Uterus (tissue), 4 donors: ENCODE data around the gene SLC16A3. TPM values are rescaled to one million over a fixed set of nuclear protein-coding genes. Genes with fewer than 3 reads are reported as not detected.

Source experiments
- DNase-seq, 2 donors: peaks; one replicate each; pipeline ENCODE4 v3.0.0-alpha.2; 2019 to 2020
- H3K27ac ChIP-seq, 2 donors: fragments of 200-600 bp; sonication (generic); 1 replicate in 1 of 2; 2 replicates in 1 of 2; pipeline ENCODE4 v1.5.1; 2016 to 2018
- H3K27me3 ChIP-seq, 2 donors: fragments of 200-600 bp; sonication (generic); one replicate each; pipeline ENCODE4 v1.5.1; 2018 to 2019; ENCODE audit warnings: control low read depth in 1 of 2
- H3K36me3 ChIP-seq, 2 donors: fragments of 200-600 bp; sonication (generic); one replicate each; pipeline ENCODE4 v1.5.1; 2019; ENCODE audit warnings: control low read depth in 1 of 2
- H3K4me1 ChIP-seq, 2 donors: fragments of 200-600 bp; sonication (generic); one replicate each; pipeline ENCODE4 v1.5.1; 2018 to 2019; ENCODE audit warnings: control low read depth in 1 of 2
- H3K4me3 ChIP-seq, 2 donors: fragments of 200-600 bp; sonication (generic); 1 replicate in 1 of 2; 2 replicates in 1 of 2; pipeline ENCODE4 v1.5.1; 2018 to 2019; ENCODE audit warnings: mild to moderate bottlenecking in 1 of 2
- H3K9me3 ChIP-seq, 2 donors: fragments of 200-600 bp; sonication (generic); one replicate each; pipeline ENCODE4 v1.5.1; 2019; ENCODE audit warnings: control low read depth in 1 of 2
- POLR2A ChIP-seq, 2 donors: fragments of 450-650 bp; IDR thresholded peaks; one replicate each; pipeline ENCODE4 v1.6.1; 2016; ENCODE audit warnings: antibody characterized with exemption in 2 of 2, mild to moderate bottlenecking in 1 of 2, moderate library complexity in 1 of 2
- intact Hi-C: fragments of 100-400 bp; cut with DNase I; formaldehyde crosslinking; loops from one replicate; pipeline ENCODE4 v1.15.1; 2023; ENCODE audit warnings: low total_unique reads
- total RNA-seq, 4 donors: library from RNA; depleted of rRNA in 3 of 4; stranded (reverse); fragments of >200 nt in 3 of 4; gene quantifications; one replicate each; pipeline versions ENCODE4 v1.1.0 to v1.2.4, GENCODE V29; 2014 to 2023
- TF ChIP-seq, protein P1 (sequence below), 4 experiments: fragments of 200-600 bp in 2 of 4; fragments of 450-650 bp in 2 of 4; sonication (generic) in 2 of 4; IDR thresholded peaks; one replicate each; pipeline ENCODE4 v1.5.1; 2016 to 2019; ENCODE audit warnings: antibody characterized with exemption in 4 of 4, mild to moderate bottlenecking in 2 of 4, moderate library complexity in 1 of 4
- donor health status: DM: yes; HTN: yes; CAD: no.

SLC16A3 gene
- total RNA-seq, 4 donors from 2014 or later: 1.5 to 28.6 (median 12.2) TPM

DNA sequence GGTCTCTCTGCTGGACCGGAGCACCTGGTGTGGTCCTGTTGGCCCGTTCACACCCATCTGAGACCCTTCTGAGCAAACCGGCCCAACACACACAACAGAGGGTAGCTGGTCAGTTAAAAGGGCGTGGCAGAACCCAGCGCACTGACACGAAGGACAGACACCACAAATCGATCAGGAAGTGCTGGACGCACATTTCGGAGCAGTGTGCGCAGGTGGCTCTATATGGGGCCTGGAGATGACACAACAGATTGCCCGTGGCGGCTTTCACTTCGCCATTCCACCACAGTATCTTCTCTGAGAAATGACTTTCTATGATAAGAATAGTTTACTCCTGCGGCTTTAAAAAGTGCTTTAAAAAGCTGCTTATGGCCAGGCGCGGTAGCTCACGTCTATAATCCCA lies 28.7 kb upstream of the SLC16A3 start:
- intact Hi-C loops: no loop called here
- Histone ChIP-seq H3K4me1 (no peaks in the 10 kb centered on the region), H3K27ac (no peak overlapping the region), H3K27me3 (no peaks in the 10 kb centered on the region), H3K9me3 (no peaks in the 10 kb centered on the region), H3K36me3 (no peaks in the 10 kb centered on the region), H3K4me3 (no peak overlapping the region)
- no peak for DNase-seq
- no peak for TF ChIP-seq POLR2A (IDR thresholded peaks at IDR 0.05)
- TF ChIP-seq, protein P1, sequence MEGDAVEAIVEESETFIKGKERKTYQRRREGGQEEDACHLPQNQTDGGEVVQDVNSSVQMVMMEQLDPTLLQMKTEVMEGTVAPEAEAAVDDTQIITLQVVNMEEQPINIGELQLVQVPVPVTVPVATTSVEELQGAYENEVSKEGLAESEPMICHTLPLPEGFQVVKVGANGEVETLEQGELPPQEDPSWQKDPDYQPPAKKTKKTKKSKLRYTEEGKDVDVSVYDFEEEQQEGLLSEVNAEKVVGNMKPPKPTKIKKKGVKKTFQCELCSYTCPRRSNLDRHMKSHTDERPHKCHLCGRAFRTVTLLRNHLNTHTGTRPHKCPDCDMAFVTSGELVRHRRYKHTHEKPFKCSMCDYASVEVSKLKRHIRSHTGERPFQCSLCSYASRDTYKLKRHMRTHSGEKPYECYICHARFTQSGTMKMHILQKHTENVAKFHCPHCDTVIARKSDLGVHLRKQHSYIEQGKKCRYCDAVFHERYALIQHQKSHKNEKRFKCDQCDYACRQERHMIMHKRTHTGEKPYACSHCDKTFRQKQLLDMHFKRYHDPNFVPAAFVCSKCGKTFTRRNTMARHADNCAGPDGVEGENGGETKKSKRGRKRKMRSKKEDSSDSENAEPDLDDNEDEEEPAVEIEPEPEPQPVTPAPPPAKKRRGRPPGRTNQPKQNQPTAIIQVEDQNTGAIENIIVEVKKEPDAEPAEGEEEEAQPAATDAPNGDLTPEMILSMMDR (IDR thresholded peaks at IDR 0.05): no peak

DNA sequence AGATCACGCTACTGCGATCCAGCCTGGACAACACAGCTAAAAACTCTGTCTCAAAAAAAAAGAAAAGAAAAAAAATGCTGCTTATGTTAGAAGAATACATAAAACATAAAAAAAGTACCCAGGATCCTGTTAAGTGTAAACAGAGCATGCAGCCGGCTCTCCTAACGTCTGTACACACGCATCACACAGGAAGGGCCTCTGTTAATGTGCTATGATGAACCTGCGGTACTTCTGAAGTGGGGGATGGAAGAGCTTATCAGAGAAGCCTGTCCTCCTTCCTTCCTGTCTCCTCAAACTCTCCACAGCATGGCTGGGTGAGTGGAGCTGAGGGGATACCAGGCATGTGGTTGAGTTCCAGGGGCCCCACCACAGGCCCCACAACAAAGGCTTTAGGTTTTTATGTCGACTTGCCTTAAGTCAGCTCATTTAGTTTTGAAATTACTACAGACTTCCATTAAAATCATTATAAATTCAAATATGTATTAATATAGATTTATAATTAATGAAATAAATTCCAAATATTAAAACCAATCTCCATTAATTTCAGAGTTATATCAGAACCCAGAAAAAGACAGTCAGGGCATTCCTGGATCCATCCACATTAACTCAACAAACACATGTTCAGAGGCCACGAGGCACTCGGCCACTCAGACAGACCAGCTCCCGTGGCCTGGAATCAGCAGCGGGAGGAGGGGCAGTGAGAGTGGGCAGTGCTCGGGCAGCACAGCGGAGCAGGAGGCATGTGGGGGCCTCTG lies 27.9 kb upstream of the SLC16A3 start:
- TF ChIP-seq, protein P1 (IDR thresholded peaks at IDR 0.05): no peak
- no peak for TF ChIP-seq POLR2A (IDR thresholded peaks at IDR 0.05)
- no peak overlapping the region for H3K4me3 ChIP-seq
- intact Hi-C loops: no loop called here
- no peaks in the 10 kb centered on the region for H3K36me3 ChIP-seq
- H3K27ac ChIP-seq: no peak overlapping the region
- no peaks in the 10 kb centered on the region for H3K9me3 ChIP-seq
- no peak for DNase-seq
- H3K4me1 ChIP-seq: no peaks in the 10 kb centered on the region
- H3K27me3 ChIP-seq: no peaks in the 10 kb centered on the region

DNA sequence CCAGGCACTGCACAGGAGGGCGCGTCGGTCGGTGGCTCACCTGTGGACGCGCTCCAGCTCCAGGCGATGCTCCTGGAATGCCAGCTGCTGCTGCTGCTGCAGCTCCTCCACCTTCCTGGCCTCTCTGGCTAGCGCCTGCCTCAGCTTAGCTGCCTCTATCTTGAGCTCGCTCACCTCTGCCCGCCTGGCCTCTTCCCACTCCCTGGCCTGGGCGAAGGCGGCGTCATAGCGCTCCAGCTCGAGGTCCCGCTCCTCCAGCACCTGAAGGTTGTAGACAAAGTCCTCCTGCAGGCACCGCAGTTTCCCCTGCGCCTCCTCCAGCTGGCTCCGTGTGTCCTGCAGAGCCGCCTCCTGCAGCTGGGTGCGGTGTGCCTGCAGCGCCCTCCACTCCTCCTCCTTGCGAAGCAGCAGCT lies 27.3 kb upstream of the SLC16A3 start:
- intact Hi-C loops: no loop called here
- no peaks in the 10 kb centered on the region for H3K4me1 ChIP-seq

DNA sequence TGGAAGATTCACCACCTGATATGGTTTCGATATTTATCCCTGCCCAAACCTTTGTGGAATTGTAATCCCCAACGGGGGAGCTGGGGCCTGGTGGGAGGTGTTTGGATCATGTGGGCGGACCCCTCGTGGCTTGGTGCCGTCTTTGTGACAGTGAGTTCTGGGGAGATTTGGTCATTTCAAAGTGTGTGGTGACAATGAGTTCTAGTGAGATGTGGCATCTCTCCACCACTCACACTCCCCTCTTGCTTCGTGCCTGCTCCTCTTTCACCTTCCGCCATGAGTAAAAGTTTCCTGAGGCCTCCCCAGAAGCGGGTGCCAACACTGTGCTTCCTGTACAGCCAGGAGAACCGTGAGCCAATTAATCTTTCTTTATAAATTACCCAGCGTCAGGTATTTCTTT lies 25.9 kb upstream of the SLC16A3 start:
- TF ChIP-seq, protein P1 (IDR thresholded peaks at IDR 0.05): no peak
- no peak for TF ChIP-seq POLR2A (IDR thresholded peaks at IDR 0.05)
- intact Hi-C loops: no loop called here
- Histone ChIP-seq H3K27me3 (no peaks in the 10 kb centered on the region), H3K9me3 (no peaks in the 10 kb centered on the region), H3K4me1 (no peaks in the 10 kb centered on the region), H3K36me3 (no peaks in the 10 kb centered on the region), H3K27ac (no peak overlapping the region), H3K4me3 (no peak overlapping the region)
- DNase-seq: no peak

More for the DNA sequence above, 27.3 kb upstream of the SLC16A3 start:
- H3K9me3 ChIP-seq: no peaks in the 10 kb centered on the region
- no peak overlapping the region for H3K4me3 ChIP-seq
- no peaks in the 10 kb centered on the region for H3K36me3 ChIP-seq
- no peak overlapping the region for H3K27ac ChIP-seq
- DNase-seq: no peak
- TF ChIP-seq, protein P1 (IDR thresholded peaks at IDR 0.05): no peak
- TF ChIP-seq POLR2A (IDR thresholded peaks at IDR 0.05): no peak
- H3K27me3 ChIP-seq: no peaks in the 10 kb centered on the region

DNA sequence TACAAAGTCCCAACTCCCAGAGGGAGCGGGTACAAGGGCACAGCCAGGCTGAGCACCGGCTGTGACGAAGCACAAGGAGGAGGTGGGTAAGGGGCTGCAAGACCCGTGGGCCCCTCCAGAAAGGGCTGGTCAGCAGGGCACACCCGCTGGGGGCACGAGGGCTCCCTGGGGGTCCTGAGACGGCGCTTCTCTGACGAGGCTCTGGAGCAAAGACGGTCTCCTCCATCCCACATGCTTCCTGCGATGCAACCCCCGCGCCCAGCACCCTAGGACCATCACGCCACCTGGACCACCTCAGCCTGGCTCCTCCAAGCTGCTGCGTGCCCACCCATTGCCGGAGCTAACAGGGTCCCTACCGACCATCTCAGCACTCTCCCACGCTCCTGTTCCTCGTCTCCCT lies 24.9 kb upstream of the SLC16A3 start:
- no peak for DNase-seq
- H3K36me3 ChIP-seq: no peaks in the 10 kb centered on the region
- no peaks in the 10 kb centered on the region for H3K4me1 ChIP-seq
- intact Hi-C loops: no loop called here
- H3K9me3 ChIP-seq: no peaks in the 10 kb centered on the region
- TF ChIP-seq, protein P1 (IDR thresholded peaks at IDR 0.05): no peak
- no peak for TF ChIP-seq POLR2A (IDR thresholded peaks at IDR 0.05)
- H3K27me3 ChIP-seq: no peaks in the 10 kb centered on the region
- no peak overlapping the region for H3K27ac ChIP-seq
- H3K4me3 ChIP-seq: no peak overlapping the region
